ENCODE measurements around the gene GEMIN4.

DNA sequence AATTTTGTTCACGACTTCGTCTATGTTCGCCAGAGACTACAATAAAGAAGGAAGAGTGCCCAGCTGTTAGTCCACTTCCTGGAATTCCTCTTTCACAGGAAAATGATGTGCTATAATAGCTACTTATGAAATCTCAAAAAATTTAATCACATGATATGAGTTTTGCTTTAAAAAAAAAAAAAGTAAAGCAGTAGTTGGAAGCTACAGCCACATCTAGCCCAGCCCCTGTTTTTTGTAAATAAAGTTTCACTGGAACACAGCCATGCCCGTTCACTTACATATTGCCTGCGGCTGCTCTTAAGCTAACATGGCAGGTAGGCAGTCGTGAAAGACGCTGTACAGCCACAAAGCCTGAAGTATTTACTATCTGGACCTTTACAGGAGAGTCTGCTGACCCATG lies 52.7 kb downstream of the GEMIN4 start:
- TF ChIP-seq YY1 (IDR thresholded peaks at IDR 0.05; ENCODE audit: low read depth) (no peak), CTCF (IDR thresholded peaks at IDR 0.05) (no peak), ZBTB33 (IDR thresholded peaks at IDR 0.05; ENCODE audit: borderline replicate concordance, low read depth) (no peak), NFIC (IDR thresholded peaks at IDR 0.05; ENCODE audit: borderline replicate concordance) (no peak), ELF1 (IDR thresholded peaks at IDR 0.05) (no peak), TAF1 (IDR thresholded peaks at IDR 0.05; ENCODE audit: borderline replicate concordance, low read depth, low read length) (no peak)
- TF ChIP-seq, protein P1, sequence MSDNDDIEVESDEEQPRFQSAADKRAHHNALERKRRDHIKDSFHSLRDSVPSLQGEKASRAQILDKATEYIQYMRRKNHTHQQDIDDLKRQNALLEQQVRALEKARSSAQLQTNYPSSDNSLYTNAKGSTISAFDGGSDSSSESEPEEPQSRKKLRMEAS (IDR thresholded peaks at IDR 0.05; ENCODE audit: low read depth) = no peak
